HAP-1 (cell line): Measurements from ENCODE around the gene GRIA4.

Experiments used
- DNase-seq, 2 experiments: peaks; one replicate each; pipeline ENCODE4 v3.0.0-alpha.2; 2016 to 2020; ENCODE audit warnings: low spot score in 2 of 2
- H3K27me3 ChIP-seq: fragments of 250-450 bp; sonication (Bioruptor Pico); 2 replicates; pipeline ENCODE4 v1.5.1; 2020; ENCODE audit warnings: low read depth, mild to moderate bottlenecking, moderate library complexity
- H3K36me3 ChIP-seq: fragments of 250-450 bp; sonication (Bioruptor Pico); replicated peaks from 2 replicates; pipeline ENCODE4 v1.5.1; 2020; ENCODE audit warnings: mild to moderate bottlenecking
- H3K4me1 ChIP-seq: fragments of 250-450 bp; sonication (Bioruptor Pico); 2 replicates; pipeline ENCODE4 v1.5.1; 2020; ENCODE audit warnings: mild to moderate bottlenecking
- H3K4me3 ChIP-seq: fragments of 250-450 bp; sonication (Bioruptor Pico); 2 replicates; pipeline ENCODE4 v1.5.1; 2020; ENCODE audit warnings: mild to moderate bottlenecking, moderate library complexity
- H3K9me3 ChIP-seq: fragments of 250-450 bp; sonication (Bioruptor Pico); 2 replicates; pipeline ENCODE4 v1.5.1; 2020; ENCODE audit warnings: mild to moderate bottlenecking, moderate library complexity
- in situ Hi-C: fragments of 300-500 bp; cut with MboI; formaldehyde crosslinking; loops from 3 replicates; pipeline ENCODE4 v1.14.3; 2020; ENCODE audit warnings: low sequenced_read_pairs, inconsistent platforms, mixed read lengths

Gene GRIA4

GRCh38 chr11:105648762-105649161, 38.9 kb downstream of the GRIA4 start:
- H3K27me3 ChIP-seq = no peaks in the 10 kb centered on the region
- no peak for DNase-seq
- in situ Hi-C loops = no loop called here
- no peaks in the 10 kb centered on the region for H3K36me3 ChIP-seq
- no peaks in the 10 kb centered on the region for H3K9me3 ChIP-seq
- H3K4me1 ChIP-seq = no peaks in the 10 kb centered on the region
- H3K4me3 ChIP-seq = no peak overlapping the region

- DNase-seq = no peak
- H3K9me3 ChIP-seq = no peaks in the 10 kb centered on the region
- H3K4me3 ChIP-seq = no peak overlapping the region
- in situ Hi-C loops = no loop called here
- no peaks in the 10 kb centered on the region for H3K36me3 ChIP-seq
- no peaks in the 10 kb centered on the region for H3K4me1 ChIP-seq
- no peaks in the 10 kb centered on the region for H3K27me3 ChIP-seq
These were observed 55.4 kb downstream of the GRIA4 start for GRCh38 chr11:105665281-105665680.

- in situ Hi-C loops = no loop called here
- Histone ChIP-seq H3K36me3 (no peaks in the 10 kb centered on the region), H3K4me3 (no peak overlapping the region), H3K27me3 (no peaks in the 10 kb centered on the region), H3K9me3 (no peaks in the 10 kb centered on the region), H3K4me1 (no peaks in the 10 kb centered on the region)
- DNase-seq = no peak
These were observed 57.6 kb downstream of the GRIA4 start for GRCh38 chr11:105667441-105667840.

GRCh38 chr11:105670811-105671210, 60.9 kb downstream of the GRIA4 start:
- Histone ChIP-seq H3K4me1 (no peaks in the 10 kb centered on the region), H3K9me3 (no peaks in the 10 kb centered on the region), H3K36me3 (no peaks in the 10 kb centered on the region), H3K4me3 (no peak overlapping the region), H3K27me3 (no peaks in the 10 kb centered on the region)
- in situ Hi-C loops = no loop called here
- no peak for DNase-seq

- Histone ChIP-seq H3K9me3 (no peaks in the 10 kb centered on the region), H3K27me3 (no peaks in the 10 kb centered on the region), H3K4me3 (no peak overlapping the region), H3K4me1 (no peaks in the 10 kb centered on the region), H3K36me3 (no peaks in the 10 kb centered on the region)
- in situ Hi-C loops = no loop called here
- peak in 1 of 2 experiments; percentile 61 for DNase-seq
These were observed 63.2 kb downstream of the GRIA4 start for GRCh38 chr11:105673089-105673488.

GRCh38 chr11:105689631-105690030, 79.8 kb downstream of the GRIA4 start:
- H3K4me3 ChIP-seq = no peak overlapping the region
- in situ Hi-C loops = no loop called here
- no peak for DNase-seq

GRCh38 chr11:105690467-105690866, 80.6 kb downstream of the GRIA4 start:
- no peak overlapping the region for H3K4me3 ChIP-seq
- in situ Hi-C loops = no loop called here
- H3K4me1 ChIP-seq = no peaks in the 10 kb centered on the region
- H3K36me3 ChIP-seq = no peaks in the 10 kb centered on the region
- H3K27me3 ChIP-seq = no peaks in the 10 kb centered on the region; the same call in 1 of the 2 replicates
- no peaks in the 10 kb centered on the region for H3K9me3 ChIP-seq
- DNase-seq = no peak

More at GRCh38 chr11:105689631-105690030, 79.8 kb downstream of the GRIA4 start:
- H3K27me3 ChIP-seq = no peaks in the 10 kb centered on the region; the same call in 1 of the 2 replicates
- H3K36me3 ChIP-seq = no peaks in the 10 kb centered on the region
- H3K9me3 ChIP-seq = no peaks in the 10 kb centered on the region
- no peaks in the 10 kb centered on the region for H3K4me1 ChIP-seq

GRCh38 chr11:105693075-105693759, 83.3 kb downstream of the GRIA4 start:
- DNase-seq = no peak
- Histone ChIP-seq H3K4me1 (no peaks in the 10 kb centered on the region), H3K9me3 (no peaks in the 10 kb centered on the region), H3K27me3 (no peaks in the 10 kb centered on the region; the same call in 1 of the 2 replicates), H3K4me3 (no peak overlapping the region), H3K36me3 (no peaks in the 10 kb centered on the region)
- in situ Hi-C loops = no loop called here

- Histone ChIP-seq H3K4me3 (no peak overlapping the region), H3K36me3 (no peaks in the 10 kb centered on the region), H3K9me3 (no peaks in the 10 kb centered on the region), H3K27me3 (no peaks in the 10 kb centered on the region), H3K4me1 (no peaks in the 10 kb centered on the region)
- in situ Hi-C loops = no loop called here
- no peak for DNase-seq
These were observed 86.1 kb downstream of the GRIA4 start for GRCh38 chr11:105696000-105696399.

GRCh38 chr11:105697291-105697690, 87.4 kb downstream of the GRIA4 start:
- H3K4me1 ChIP-seq = no peaks in the 10 kb centered on the region
- in situ Hi-C loops = no loop called here
- H3K36me3 ChIP-seq = no peaks in the 10 kb centered on the region
- no peaks in the 10 kb centered on the region for H3K9me3 ChIP-seq
- DNase-seq = no peak
- H3K4me3 ChIP-seq = no peak overlapping the region
- no peaks in the 10 kb centered on the region for H3K27me3 ChIP-seq

GRCh38 chr11:105699203-105699602, 89.3 kb downstream of the GRIA4 start:
- no peaks in the 10 kb centered on the region for H3K36me3 ChIP-seq
- no peak overlapping the region for H3K4me3 ChIP-seq
- DNase-seq = no peak
- in situ Hi-C loops = no loop called here
- H3K27me3 ChIP-seq = no peaks in the 10 kb centered on the region
- no peaks in the 10 kb centered on the region for H3K4me1 ChIP-seq
- no peaks in the 10 kb centered on the region for H3K9me3 ChIP-seq

GRCh38 chr11:105700271-105700670, 90.4 kb downstream of the GRIA4 start:
- in situ Hi-C loops = no loop called here
- H3K36me3 ChIP-seq = no peaks in the 10 kb centered on the region
- no peaks in the 10 kb centered on the region for H3K9me3 ChIP-seq

GRCh38 chr11:105701098-105701497, 91.2 kb downstream of the GRIA4 start:
- Histone ChIP-seq H3K27me3 (no peaks in the 10 kb centered on the region), H3K4me3 (no peak overlapping the region), H3K36me3 (no peaks in the 10 kb centered on the region), H3K4me1 (no peaks in the 10 kb centered on the region), H3K9me3 (no peaks in the 10 kb centered on the region)
- DNase-seq = no peak
- in situ Hi-C loops = no loop called here

More at GRCh38 chr11:105700271-105700670, 90.4 kb downstream of the GRIA4 start:
- H3K27me3 ChIP-seq = no peaks in the 10 kb centered on the region
- H3K4me1 ChIP-seq = no peaks in the 10 kb centered on the region
- no peak overlapping the region for H3K4me3 ChIP-seq
- DNase-seq = no peak

- H3K36me3 ChIP-seq = no peaks in the 10 kb centered on the region
- no peaks in the 10 kb centered on the region for H3K9me3 ChIP-seq
- no peaks in the 10 kb centered on the region for H3K27me3 ChIP-seq
- H3K4me1 ChIP-seq = no peaks in the 10 kb centered on the region
- no peak for DNase-seq
- H3K4me3 ChIP-seq = no peak overlapping the region
- in situ Hi-C loops = no loop called here
These were observed 96.1 kb downstream of the GRIA4 start for GRCh38 chr11:105705786-105706530.
